A549 (cell line): ENCODE results near the gene CACTIN. TPM values are rescaled to one million over a fixed set of nuclear protein-coding genes. Genes with fewer than 3 reads are reported as not detected.

ENCODE experiments used
- ATAC-seq, 2 experiments: fragments of 200-7000 bp in 1 of 2; fragments of >200 bp in 1 of 2; cut with Nextera tagmentation in 1 of 2; cut with Tn5 transposase in 1 of 2; 3 replicates each; pipeline versions ENCODE4 v1.8.0 to v1.9.1; 2018 to 2020; ENCODE audit warnings: mild to moderate bottlenecking in 1 of 2, moderate library complexity in 1 of 2
- CTCF ChIA-PET: fragments of 300-600 bp; sonication (Branson Sonifier 250); formaldehyde crosslinking; extraction: SDS; loops from one replicate; lab custom pipeline; 2021; ENCODE audit warnings: antibody characterized with exemption, inconsistent platforms; lab: Yijun Ruan, JAX
- POLR2A ChIA-PET: fragments of 350-600 bp; formaldehyde crosslinking; extraction: SDS; loops from one replicate; lab custom pipeline; 2021; ENCODE audit warnings: antibody characterized with exemption, inconsistent platforms; lab: Yijun Ruan, JAX
- DNase-seq, 2 experiments: peaks; one replicate each; pipeline versions ENCODE4 v3.0.0 to v3.0.0-alpha.2; 2011 to 2016; ENCODE audit warnings: low read depth in 1 of 2, low spot score in 1 of 2
- FAIRE-seq: peaks from 2 replicates; lab custom pipeline; 2011; peaks lifted over from hg19 to GRCh38; lab: Jason Lieb, UNC
- H3K27ac ChIP-seq, 2 experiments: fragments of >200 bp; sonication (Bioruptor Twin); formaldehyde crosslinking; 3 replicates each; pipeline ENCODE4 v1.5.1; 2016 to 2017
- H3K4me1 ChIP-seq: fragments of >200 bp; sonication (Bioruptor Twin); formaldehyde crosslinking; 3 replicates; pipeline ENCODE4 v1.6.1; 2016
- H3K4me2 ChIP-seq: fragments of >200 bp; sonication (Bioruptor Twin); formaldehyde crosslinking; 3 replicates; pipeline ENCODE4 v1.6.1; 2016
- H3K4me3 ChIP-seq: fragments of >200 bp; sonication (Bioruptor Twin); formaldehyde crosslinking; 3 replicates; pipeline ENCODE4 v1.5.1; 2016
- H3K9me3 ChIP-seq: fragments of >200 bp; sonication (Bioruptor Twin); formaldehyde crosslinking; 3 replicates; pipeline ENCODE4 v1.6.1; 2016
- BHLHE40 ChIP-seq: IDR thresholded peaks from 2 replicates; pipeline ENCODE4 v1.6.1; 2012; ENCODE audit warnings: low read depth, low read length, inconsistent platforms
- CBX2 ChIP-seq: fragments of 200-600 bp; sonication (generic); IDR thresholded peaks from 2 replicates; pipeline ENCODE4 v1.6.1; 2016; ENCODE audit warnings: low read depth, mild to moderate bottlenecking, borderline replicate concordance
- CBX8 ChIP-seq: fragments of 200-600 bp; sonication (generic); IDR thresholded peaks from 2 replicates; pipeline ENCODE4 v1.6.1; 2016
- CHD4 ChIP-seq: fragments of 200-600 bp; sonication (generic); IDR thresholded peaks from 2 replicates; pipeline ENCODE4 v1.6.1; 2016; ENCODE audit warnings: antibody characterized with exemption, mild to moderate bottlenecking, borderline replicate concordance
- EP300 ChIP-seq, 2 experiments: fragments of >200 bp; sonication (Bioruptor Twin); formaldehyde crosslinking; IDR thresholded peaks; 2 replicates in 1 of 2; 3 replicates in 1 of 2; pipeline ENCODE4 v1.6.1; 2016 to 2017
- FOSL2 ChIP-seq, 2 experiments: fragments of 450-650 bp in 1 of 2; fragments of >200 bp in 1 of 2; sonication (Bioruptor Twin) in 1 of 2; formaldehyde crosslinking; IDR thresholded peaks; 2 replicates each; pipeline versions ENCODE4 v1.5.0 to v1.6.1; 2016 to 2020; ENCODE audit warnings: mild to moderate bottlenecking in 1 of 2, moderate library complexity in 1 of 2
- HDAC2 ChIP-seq: fragments of 200-600 bp; sonication (generic); IDR thresholded peaks from 2 replicates; pipeline ENCODE4 v1.6.1; 2016
- HEYL ChIP-seq: fragments of 250-450 bp; sonication (Bioruptor Pico); IDR thresholded peaks from 2 replicates; pipeline ENCODE4 v1.8.0; 2021; ENCODE audit warnings: mild to moderate bottlenecking, moderate library complexity
- HOXB13 ChIP-seq: fragments of 250-450 bp; sonication (Bioruptor Pico); IDR thresholded peaks from 2 replicates; pipeline ENCODE4 v1.5.0; 2020; ENCODE audit warnings: low read depth, mild to moderate bottlenecking, moderate library complexity
- KDM1A ChIP-seq: fragments of 200-600 bp; sonication (generic); IDR thresholded peaks from 2 replicates; pipeline ENCODE4 v1.6.1; 2016; ENCODE audit warnings: low read depth, mild to moderate bottlenecking
- MAZ ChIP-seq: fragments of 150-350 bp; IDR thresholded peaks from 2 replicates; pipeline ENCODE4 v1.6.1; 2014; ENCODE audit warnings: antibody characterized with exemption, low read depth, low read length, borderline replicate concordance
- PHF8 ChIP-seq: fragments of 200-600 bp; sonication (generic); IDR thresholded peaks from 2 replicates; pipeline ENCODE4 v1.6.1; 2016; ENCODE audit warnings: low read depth, mild to moderate bottlenecking, antibody characterized with exemption, moderate library complexity, borderline replicate concordance
- RAD21 ChIP-seq, 2 experiments: fragments of >200 bp in 1 of 2; sonication (Bioruptor Twin) in 1 of 2; formaldehyde crosslinking in 1 of 2; IDR thresholded peaks in 1 of 2; conservative IDR thresholded peaks in 1 of 2; 2 replicates in 1 of 2; 3 replicates in 1 of 2; pipeline ENCODE4 v1.6.1; 2012 to 2018; ENCODE audit warnings: inconsistent platforms in 1 of 2
- REST ChIP-seq: fragments of 200-600 bp; sonication (generic); IDR thresholded peaks from 2 replicates; pipeline ENCODE4 v1.6.1; 2016; ENCODE audit warnings: antibody characterized with exemption, mild to moderate bottlenecking, moderate library complexity
- SMC3 ChIP-seq: fragments of >200 bp; sonication (Bioruptor Twin); formaldehyde crosslinking; IDR thresholded peaks from 3 replicates; pipeline ENCODE4 v1.6.1; 2018; ENCODE audit warnings: inconsistent platforms
- ZFP36 ChIP-seq: fragments of 450-650 bp; IDR thresholded peaks from 2 replicates; pipeline ENCODE4 v1.6.1; 2014; ENCODE audit warnings: borderline replicate concordance; ENCODE audit not compliant: partially characterized antibody
- WGBS: methylation state at CpG from one replicate; pipeline ENCODE4 v1.1.6; 2017; ENCODE audit errors: missing lambda C conversion rate; 5-methylcytosine and 5-hydroxymethylcytosine counted together
- polyA plus RNA-seq, 4 experiments: library from polyadenylated mRNA; depleted of rRNA in 3 of 4; stranded (reverse); fragments of >200 nt; fragmentation: RNase III in 1 of 4; extraction: RNeasy Plus Mini Kit Qiagen cat#74134 plus additional on column Dnase treatment in 1 of 4; gene quantifications; 2 replicates in 3 of 4; 3 replicates in 1 of 4; pipeline ENCODE4 v1.2.3, GENCODE V29; 2011 to 2017
- TF ChIP-seq, protein P1 (sequence below): IDR thresholded peaks from 2 replicates; pipeline ENCODE4 v1.6.1; 2012
- TF ChIP-seq, protein P2 (sequence below): IDR thresholded peaks from 2 replicates; pipeline ENCODE4 v1.6.1; 2012; ENCODE audit warnings: low read depth, borderline replicate concordance
- TF ChIP-seq, protein P3 (sequence below): fragments of 150-350 bp; IDR thresholded peaks from 2 replicates; pipeline ENCODE4 v1.6.1; 2014; ENCODE audit warnings: low read depth, mild to moderate bottlenecking, low read length
- TF ChIP-seq, protein P4 (sequence below): fragments of 450-650 bp; IDR thresholded peaks from 2 replicates; pipeline ENCODE4 v1.6.1; 2014; ENCODE audit warnings: antibody characterized with exemption

The CACTIN gene
- polyA plus RNA-seq, 2 of the 4 experiments (the other 2 are of a cell fraction): 8.3 to 14.9 TPM

- 96% methylated on average over 16 of the region's 60 CpGs for WGBS
- no peak for ATAC-seq
- Histone ChIP-seq H3K27ac (no peak overlapping the region), H3K9me3 (no peaks in the 10 kb centered on the region), H3K4me3 (no peak overlapping the region), H3K4me2 (no peak overlapping the region), H3K4me1 (no peaks in the 10 kb centered on the region)
- POLR2A ChIA-PET: no interaction called here
- no peak for FAIRE-seq
- CTCF ChIA-PET: interaction anchor here (0.5 to 9.7 kb wide), 3 partner anchors 24 to 42 kb away, joined by 4 to 100 read pairs (median 5); no protein-coding TSS in a partner anchor
- TF ChIP-seq BHLHE40: no peak
- TF ChIP-seq RAD21 (conservative IDR thresholded peaks at IDR 0.05 in 1 of 2, IDR thresholded peaks at IDR 0.05 in 1 of 2): no peak
- TF ChIP-seq EP300 (IDR thresholded peaks at IDR 0.05): no peak
- TF ChIP-seq ZFP36: no peak
- TF ChIP-seq HOXB13 (CRISPR knock-in tag): no peak
- TF ChIP-seq REST: no peak
- no peak for TF ChIP-seq CBX2
- TF ChIP-seq, protein P1, sequence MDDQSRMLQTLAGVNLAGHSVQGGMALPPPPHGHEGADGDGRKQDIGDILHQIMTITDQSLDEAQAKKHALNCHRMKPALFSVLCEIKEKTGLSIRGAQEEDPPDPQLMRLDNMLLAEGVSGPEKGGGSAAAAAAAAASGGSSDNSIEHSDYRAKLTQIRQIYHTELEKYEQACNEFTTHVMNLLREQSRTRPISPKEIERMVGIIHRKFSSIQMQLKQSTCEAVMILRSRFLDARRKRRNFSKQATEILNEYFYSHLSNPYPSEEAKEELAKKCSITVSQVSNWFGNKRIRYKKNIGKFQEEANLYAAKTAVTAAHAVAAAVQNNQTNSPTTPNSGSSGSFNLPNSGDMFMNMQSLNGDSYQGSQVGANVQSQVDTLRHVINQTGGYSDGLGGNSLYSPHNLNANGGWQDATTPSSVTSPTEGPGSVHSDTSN: no peak
- TF ChIP-seq, protein P2, sequence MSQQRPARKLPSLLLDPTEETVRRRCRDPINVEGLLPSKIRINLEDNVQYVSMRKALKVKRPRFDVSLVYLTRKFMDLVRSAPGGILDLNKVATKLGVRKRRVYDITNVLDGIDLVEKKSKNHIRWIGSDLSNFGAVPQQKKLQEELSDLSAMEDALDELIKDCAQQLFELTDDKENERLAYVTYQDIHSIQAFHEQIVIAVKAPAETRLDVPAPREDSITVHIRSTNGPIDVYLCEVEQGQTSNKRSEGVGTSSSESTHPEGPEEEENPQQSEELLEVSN: no peak
- no peak for TF ChIP-seq MAZ
- no peak for TF ChIP-seq HDAC2
- no peak for TF ChIP-seq SMC3
- no peak for TF ChIP-seq CHD4
- TF ChIP-seq FOSL2 (IDR thresholded peaks at IDR 0.05): no peak
- TF ChIP-seq FOSL2 (CRISPR knock-in tag; IDR thresholded peaks at IDR 0.05): no peak
- TF ChIP-seq KDM1A: no peak
- no peak for TF ChIP-seq HEYL (CRISPR knock-in tag)
- TF ChIP-seq PHF8: no peak
- TF ChIP-seq, protein P3, sequence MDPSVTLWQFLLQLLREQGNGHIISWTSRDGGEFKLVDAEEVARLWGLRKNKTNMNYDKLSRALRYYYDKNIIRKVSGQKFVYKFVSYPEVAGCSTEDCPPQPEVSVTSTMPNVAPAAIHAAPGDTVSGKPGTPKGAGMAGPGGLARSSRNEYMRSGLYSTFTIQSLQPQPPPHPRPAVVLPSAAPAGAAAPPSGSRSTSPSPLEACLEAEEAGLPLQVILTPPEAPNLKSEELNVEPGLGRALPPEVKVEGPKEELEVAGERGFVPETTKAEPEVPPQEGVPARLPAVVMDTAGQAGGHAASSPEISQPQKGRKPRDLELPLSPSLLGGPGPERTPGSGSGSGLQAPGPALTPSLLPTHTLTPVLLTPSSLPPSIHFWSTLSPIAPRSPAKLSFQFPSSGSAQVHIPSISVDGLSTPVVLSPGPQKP: no peak
- no peak for TF ChIP-seq CBX8
- TF ChIP-seq, protein P4, sequence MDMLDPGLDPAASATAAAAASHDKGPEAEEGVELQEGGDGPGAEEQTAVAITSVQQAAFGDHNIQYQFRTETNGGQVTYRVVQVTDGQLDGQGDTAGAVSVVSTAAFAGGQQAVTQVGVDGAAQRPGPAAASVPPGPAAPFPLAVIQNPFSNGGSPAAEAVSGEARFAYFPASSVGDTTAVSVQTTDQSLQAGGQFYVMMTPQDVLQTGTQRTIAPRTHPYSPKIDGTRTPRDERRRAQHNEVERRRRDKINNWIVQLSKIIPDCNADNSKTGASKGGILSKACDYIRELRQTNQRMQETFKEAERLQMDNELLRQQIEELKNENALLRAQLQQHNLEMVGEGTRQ: no peak
- no peak for DNase-seq
Observed at GRCh38 chr19:3577723-3578344, 48.8 kb downstream of the CACTIN start.
